Measurements from ENCODE around the gene TRIM66. TPM values are rescaled to one million over a fixed set of nuclear protein-coding genes. Genes with fewer than 3 reads are reported as not detected.
A peak's percentile ranks its signal among the peaks of the same experiment; 100 is the strongest.

Gene TRIM66
- total and polyA plus RNA-seq, 9 of the 15 experiments (the other 6 are each of a cell fraction or from before 2014, with no cell fraction given): 1.1 to 7.3 (median 4.9) TPM

DNA sequence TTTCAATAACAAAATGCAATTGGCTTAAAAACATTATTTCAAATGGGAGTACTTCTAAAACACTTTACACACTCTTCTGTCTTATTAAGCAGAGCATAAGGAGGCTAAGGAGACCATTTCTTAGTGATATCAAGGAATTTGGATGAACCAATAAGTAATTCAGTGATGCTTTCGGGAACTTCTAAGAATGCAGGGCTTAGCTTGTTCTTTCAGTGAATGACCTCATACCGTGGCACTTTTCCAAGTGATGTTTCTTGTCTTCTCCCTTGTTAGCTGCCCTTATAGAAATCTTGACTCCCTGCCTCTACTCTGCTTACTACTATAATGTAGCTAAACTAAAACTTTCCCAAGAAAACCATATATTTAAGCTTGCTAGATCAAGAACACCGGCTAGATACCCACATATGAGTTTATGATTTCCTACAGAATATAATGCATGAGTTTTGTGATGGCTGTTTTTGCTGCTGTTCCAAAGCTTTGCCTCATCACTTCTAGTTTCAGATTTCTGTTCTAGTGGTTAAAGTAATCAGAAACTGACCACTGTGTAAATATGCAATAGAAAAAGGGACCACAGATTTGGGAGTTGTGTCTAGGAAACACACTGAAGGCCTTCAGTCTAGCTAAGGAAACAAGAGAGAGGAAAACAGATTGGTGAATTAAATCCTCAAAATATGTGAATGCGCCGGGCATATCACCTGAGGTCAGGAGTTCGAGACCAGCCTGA lies 50.9 kb downstream of the TRIM66 start:
- H3K4me1 ChIP-seq (replicated peaks in 1 of 2; ENCODE audit: control insufficient read depth in 2 of 2, insufficient read depth in 2 of 2, low read length in 2 of 2): no peaks in the 10 kb centered on the region
- in situ Hi-C loops (cut with MboI) (no loop called here), intact Hi-C loops (cut with micrococcal nuclease) (no loop called here)
- no peaks in the 10 kb centered on the region for H3K79me2 ChIP-seq (ENCODE audit: control insufficient read depth, insufficient read depth, low read length)
- POLR2A ChIA-PET: interaction anchor here (0.6 to 1.6 kb wide), 6 partner anchors 8 to 53 kb away, joined by 3 to 4 read pairs (median 4); partner anchors contain the start of genes RPL27A and TRIM66
- CTCF ChIA-PET (ENCODE audit: low intra/inter-chr PET ratio): no interaction called here
- DNase-seq (ENCODE audit: extremely low read depth in 1 of 4, low spot score in 3 of 4) (peak in 1 of 4 experiments; percentile 17), FAIRE-seq (no peak), ATAC-seq (no peak)
- no peaks in the 10 kb centered on the region for H3K9me1 ChIP-seq (ENCODE audit: control insufficient read depth, insufficient read depth, low read length)
- TF ChIP-seq, protein P1, sequence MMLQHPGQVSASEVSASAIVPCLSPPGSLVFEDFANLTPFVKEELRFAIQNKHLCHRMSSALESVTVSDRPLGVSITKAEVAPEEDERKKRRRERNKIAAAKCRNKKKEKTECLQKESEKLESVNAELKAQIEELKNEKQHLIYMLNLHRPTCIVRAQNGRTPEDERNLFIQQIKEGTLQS (IDR thresholded peaks at IDR 0.05): 0 out of 2 replicates have a peak, but pooled peaks have one; percentile 24
- TF ChIP-seq, protein P1 (CRISPR knock-in tag; conservative IDR thresholded peaks at IDR 0.05): no peak
- TF ChIP-seq NR2C1 (IDR thresholded peaks at IDR 0.05) (no peak), NR2C1 (tag; IDR thresholded peaks at IDR 0.05) (no peak)
- peaks cover 3% of the 10 kb centered on the region; the same call in 2 of the 3 replicates for H3K36me3 ChIP-seq (ENCODE audit: control insufficient read depth, insufficient read depth, low read length)
- no peaks in the 10 kb centered on the region for H4K20me1 ChIP-seq (replicated peaks; ENCODE audit: control insufficient read depth, insufficient read depth, low read length)
- BruUV-seq (replicated peaks): no TSS peak
- no peak overlapping the region for H3K4me3 ChIP-seq
- H2AFZ ChIP-seq (ENCODE audit: low read depth, low read length): no peak overlapping the region
- no peak overlapping the region for H3K27ac ChIP-seq (ENCODE audit: extremely low read depth, low read depth, low read length)
- H3K9ac ChIP-seq (ENCODE audit: insufficient read depth in 1 of 2, low read depth in 2 of 2, low read length in 2 of 2): no peak overlapping the region
- H3K27me3 ChIP-seq (ENCODE audit: control insufficient read depth in 2 of 2, insufficient read depth in 2 of 2, low read length in 2 of 2): no peaks in the 10 kb centered on the region
- H3K9me3 ChIP-seq (replicated peaks; ENCODE audit: control insufficient read depth, insufficient read depth, low read depth, low read length): no peaks in the 10 kb centered on the region
- WGBS (ENCODE audit: insufficient coverage, low coverage, missing lambda C conversion rate): 73% methylated on average over 6 of the region's 6 CpGs
- no peak overlapping the region for H3K4me2 ChIP-seq (ENCODE audit: insufficient read depth, low read length)

Data from K562 (cell line).